Measurements from ENCODE around the gene PLB1. TPM values are rescaled to one million over a fixed set of nuclear protein-coding genes. Genes with fewer than 3 reads are reported as not detected.

Gene PLB1
- total and polyA plus RNA-seq, 2 experiments from 2014 or later, result 0.11 to 0.44 TPM

- DNase-seq, result no peak
- no peak overlapping the region for H2AFZ ChIP-seq
- H4K20me1 ChIP-seq (ENCODE audit: insufficient read depth), result no peaks in the 10 kb centered on the region
- H3K27ac ChIP-seq, result no peak overlapping the region
- H3K27me3 ChIP-seq (replicated peaks; ENCODE audit: insufficient read depth), result no peaks in the 10 kb centered on the region
- 79% methylated on average over 6 of the region's 6 CpGs for whole genome bisulfite sequencing, 2 experiments (ENCODE audit: low coverage in 1 of 2, low lambda C conversion rate in 2 of 2, missing lambda C conversion rate in 2 of 2)
- H3K9me3 ChIP-seq (ENCODE audit: low read depth), result no peaks in the 10 kb centered on the region
- in situ Hi-C loops (cut with MboI), result no loop called here
- H3K9me2 ChIP-seq (ENCODE audit: insufficient read depth), result no peaks in the 10 kb centered on the region
- no peak overlapping the region for H3K4me3 ChIP-seq
- no peak for TF ChIP-seq EZH2 (IDR thresholded peaks at IDR 0.05; ENCODE audit: insufficient read depth, poor library complexity, severe bottlenecking)
- TF ChIP-seq EZH2phosphoT487 (IDR thresholded peaks at IDR 0.05; ENCODE audit: insufficient read depth, low read depth), result no peak
- H3K4me1 ChIP-seq (ENCODE audit: insufficient read depth), result no peaks in the 10 kb centered on the region
- H3F3A ChIP-seq (ENCODE audit: insufficient read depth), result no peaks in the 10 kb centered on the region
- H3K4me2 ChIP-seq (ENCODE audit: unreplicated experiment), result no peak overlapping the region
- no peak overlapping the region for H3K9ac ChIP-seq
- H3K79me2 ChIP-seq (ENCODE audit: insufficient read depth), result no peaks in the 10 kb centered on the region
- H3K36me3 ChIP-seq (ENCODE audit: low read depth), result no peaks in the 10 kb centered on the region
Observed at GRCh38 chr2:28570431-28570830, 74.6 kb downstream of the PLB1 start.

- H3K9me3 ChIP-seq (ENCODE audit: low read depth), result no peaks in the 10 kb centered on the region
- H3K9ac ChIP-seq, result no peak overlapping the region
- H4K20me1 ChIP-seq (ENCODE audit: insufficient read depth), result no peaks in the 10 kb centered on the region
- H3K4me2 ChIP-seq (ENCODE audit: unreplicated experiment), result no peak overlapping the region
- no peaks in the 10 kb centered on the region for H3F3A ChIP-seq (ENCODE audit: insufficient read depth)
- no peak overlapping the region for H3K4me3 ChIP-seq
- in situ Hi-C loops (cut with MboI), result no loop called here
- H2AFZ ChIP-seq, result no peak overlapping the region
- TF ChIP-seq EZH2phosphoT487 (IDR thresholded peaks at IDR 0.05; ENCODE audit: insufficient read depth, low read depth) (no peak), EZH2 (IDR thresholded peaks at IDR 0.05; ENCODE audit: insufficient read depth, poor library complexity, severe bottlenecking) (no peak)
- 95 to 99% methylated on average over 5 of the region's 5 CpGs for WGBS, 2 experiments (ENCODE audit: low coverage in 1 of 2, low lambda C conversion rate in 2 of 2, missing lambda C conversion rate in 2 of 2)
- no peak for DNase-seq
- no peaks in the 10 kb centered on the region for H3K27me3 ChIP-seq (replicated peaks; ENCODE audit: insufficient read depth)
- no peak overlapping the region for H3K27ac ChIP-seq
- H3K9me2 ChIP-seq (ENCODE audit: insufficient read depth), result no peaks in the 10 kb centered on the region
- no peaks in the 10 kb centered on the region for H3K4me1 ChIP-seq (ENCODE audit: insufficient read depth)
- no peaks in the 10 kb centered on the region for H3K79me2 ChIP-seq (ENCODE audit: insufficient read depth)
- no peaks in the 10 kb centered on the region for H3K36me3 ChIP-seq (ENCODE audit: low read depth)
Observed at GRCh38 chr2:28576714-28577113, 80.9 kb downstream of the PLB1 start.

GRCh38 chr2:28577791-28578680 is 82.2 kb downstream of the PLB1 start:
- H3F3A ChIP-seq (ENCODE audit: insufficient read depth), result no peaks in the 10 kb centered on the region
- no peak for TF ChIP-seq EZH2phosphoT487 (IDR thresholded peaks at IDR 0.05; ENCODE audit: insufficient read depth, low read depth)
- no peak for TF ChIP-seq EZH2 (IDR thresholded peaks at IDR 0.05; ENCODE audit: insufficient read depth, poor library complexity, severe bottlenecking)
- H3K9ac ChIP-seq, result no peak overlapping the region
- in situ Hi-C loops (cut with MboI), result no loop called here
- no peak overlapping the region for H2AFZ ChIP-seq
- no peak for DNase-seq
- H3K9me3 ChIP-seq (ENCODE audit: low read depth), result no peaks in the 10 kb centered on the region
- H3K79me2 ChIP-seq (ENCODE audit: insufficient read depth), result no peaks in the 10 kb centered on the region
- no peak overlapping the region for H3K4me2 ChIP-seq (ENCODE audit: unreplicated experiment)
- H3K9me2 ChIP-seq (ENCODE audit: insufficient read depth), result no peaks in the 10 kb centered on the region
- no peak overlapping the region for H3K4me3 ChIP-seq
- H3K36me3 ChIP-seq (ENCODE audit: low read depth), result no peaks in the 10 kb centered on the region
- no peak overlapping the region for H3K27ac ChIP-seq
- WGBS, 2 experiments (ENCODE audit: low coverage in 1 of 2, low lambda C conversion rate in 2 of 2, missing lambda C conversion rate in 2 of 2), result 90 to 93% methylated on average over 16 of the region's 16 CpGs
- no peaks in the 10 kb centered on the region for H4K20me1 ChIP-seq (ENCODE audit: insufficient read depth)
- H3K4me1 ChIP-seq (ENCODE audit: insufficient read depth), result no peaks in the 10 kb centered on the region
- no peaks in the 10 kb centered on the region for H3K27me3 ChIP-seq (replicated peaks; ENCODE audit: insufficient read depth)

- peaks cover 7% of the 10 kb centered on the region for H3F3A ChIP-seq (ENCODE audit: insufficient read depth)
- H3K9me2 ChIP-seq (ENCODE audit: insufficient read depth), result no peaks in the 10 kb centered on the region
- no peaks in the 10 kb centered on the region for H3K79me2 ChIP-seq (ENCODE audit: insufficient read depth)
- H3K4me3 ChIP-seq, result no peak overlapping the region
- H3K9ac ChIP-seq, result no peak overlapping the region
- DNase-seq, result no peak
- H3K27me3 ChIP-seq (replicated peaks; ENCODE audit: insufficient read depth), result no peaks in the 10 kb centered on the region
- H3K4me1 ChIP-seq (ENCODE audit: insufficient read depth), result peaks cover 7% of the 10 kb centered on the region
- in situ Hi-C loops (cut with MboI), result no loop called here
- H3K4me2 ChIP-seq (ENCODE audit: unreplicated experiment), result no peak overlapping the region
- no peaks in the 10 kb centered on the region for H3K9me3 ChIP-seq (ENCODE audit: low read depth)
- H2AFZ ChIP-seq, result no peak overlapping the region
- no peaks in the 10 kb centered on the region for H4K20me1 ChIP-seq (ENCODE audit: insufficient read depth)
- WGBS, 2 experiments (ENCODE audit: low coverage in 1 of 2, low lambda C conversion rate in 2 of 2, missing lambda C conversion rate in 2 of 2), result 91 to 100% methylated on average over 2 of the region's 2 CpGs
- H3K36me3 ChIP-seq (ENCODE audit: low read depth), result no peaks in the 10 kb centered on the region
- no peak for TF ChIP-seq EZH2phosphoT487 (IDR thresholded peaks at IDR 0.05; ENCODE audit: insufficient read depth, low read depth)
- no peak for TF ChIP-seq EZH2 (IDR thresholded peaks at IDR 0.05; ENCODE audit: insufficient read depth, poor library complexity, severe bottlenecking)
- H3K27ac ChIP-seq, result no peak overlapping the region
Observed at GRCh38 chr2:28578774-28579173, 82.9 kb downstream of the PLB1 start.
